HCT116 (cell line): Measurements from ENCODE around the gene PML.

Source experiments
- EZH2phosphoT487 ChIP-seq: fragments of 200-600 bp; IDR thresholded peaks from 2 replicates; pipeline ENCODE4 v1.6.1; 2018; ENCODE audit warnings: antibody characterized with exemption, borderline replicate concordance
- POLR2A ChIP-seq: IDR thresholded peaks from 2 replicates; pipeline ENCODE4 v1.7.0; 2011; ENCODE audit warnings: borderline replicate concordance; ENCODE audit not compliant: insufficient read depth, insufficient read length; ENCODE audit errors: extremely low read depth
- SIN3A ChIP-seq: IDR thresholded peaks from 2 replicates; pipeline ENCODE4 v1.6.1; 2012; ENCODE audit warnings: low read depth
- TCF7L2 ChIP-seq: IDR thresholded peaks from 2 replicates; pipeline ENCODE4 v1.7.0; 2011; ENCODE audit warnings: borderline replicate concordance, inconsistent platforms; ENCODE audit not compliant: insufficient read depth, insufficient read length; ENCODE audit errors: extremely low read depth
- YY1 ChIP-seq: IDR thresholded peaks from 2 replicates; pipeline ENCODE4 v1.6.1; 2011; ENCODE audit warnings: low read length, low read depth, moderate library complexity, mild to moderate bottlenecking; ENCODE audit not compliant: insufficient replicate concordance; ENCODE audit errors: extremely low read depth
- TF ChIP-seq, protein P1 (sequence below), 3 experiments: fragments of 200-600 bp in 1 of 3; sonication (generic) in 1 of 3; IDR thresholded peaks in 2 of 3; conservative IDR thresholded peaks in 1 of 3; 2 replicates each; pipeline ENCODE4 v1.5.1; 2012 to 2017; ENCODE audit warnings: low read depth in 2 of 3, low read length in 2 of 3, antibody characterized with exemption in 1 of 3, borderline replicate concordance in 1 of 3, control low read depth in 1 of 3, mild to moderate bottlenecking in 1 of 3, mixed read lengths in 1 of 3, mixed run types in 1 of 3, moderate library complexity in 1 of 3; ENCODE audit not compliant: insufficient read depth in 1 of 3
- TF ChIP-seq, protein P2 (sequence below): IDR thresholded peaks from 2 replicates; pipeline ENCODE4 v1.6.1; 2012; ENCODE audit warnings: low read depth

DNA sequence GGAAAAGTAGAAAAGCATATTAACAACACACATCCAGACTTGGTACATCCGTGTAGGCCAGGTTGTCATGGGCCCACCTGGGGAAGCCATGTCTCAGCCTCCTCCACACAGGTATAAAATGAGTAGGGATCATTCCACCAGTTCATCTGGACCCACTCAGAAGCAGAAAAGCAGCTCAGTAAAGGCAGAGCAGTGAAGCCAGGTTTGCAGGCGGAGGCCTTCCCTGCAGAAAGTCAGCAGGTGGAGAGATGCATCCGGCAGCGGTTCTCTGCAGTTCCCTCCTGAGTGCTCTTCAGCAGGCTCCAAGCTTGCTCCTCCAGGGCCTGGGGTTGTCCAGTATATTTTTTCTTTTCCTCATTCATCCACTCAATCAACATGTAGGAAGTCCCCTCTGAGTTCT lies 46.1 kb upstream of the PML start:
- TF ChIP-seq TCF7L2, result no peak
- TF ChIP-seq, protein P1, sequence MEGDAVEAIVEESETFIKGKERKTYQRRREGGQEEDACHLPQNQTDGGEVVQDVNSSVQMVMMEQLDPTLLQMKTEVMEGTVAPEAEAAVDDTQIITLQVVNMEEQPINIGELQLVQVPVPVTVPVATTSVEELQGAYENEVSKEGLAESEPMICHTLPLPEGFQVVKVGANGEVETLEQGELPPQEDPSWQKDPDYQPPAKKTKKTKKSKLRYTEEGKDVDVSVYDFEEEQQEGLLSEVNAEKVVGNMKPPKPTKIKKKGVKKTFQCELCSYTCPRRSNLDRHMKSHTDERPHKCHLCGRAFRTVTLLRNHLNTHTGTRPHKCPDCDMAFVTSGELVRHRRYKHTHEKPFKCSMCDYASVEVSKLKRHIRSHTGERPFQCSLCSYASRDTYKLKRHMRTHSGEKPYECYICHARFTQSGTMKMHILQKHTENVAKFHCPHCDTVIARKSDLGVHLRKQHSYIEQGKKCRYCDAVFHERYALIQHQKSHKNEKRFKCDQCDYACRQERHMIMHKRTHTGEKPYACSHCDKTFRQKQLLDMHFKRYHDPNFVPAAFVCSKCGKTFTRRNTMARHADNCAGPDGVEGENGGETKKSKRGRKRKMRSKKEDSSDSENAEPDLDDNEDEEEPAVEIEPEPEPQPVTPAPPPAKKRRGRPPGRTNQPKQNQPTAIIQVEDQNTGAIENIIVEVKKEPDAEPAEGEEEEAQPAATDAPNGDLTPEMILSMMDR (IDR thresholded peaks at IDR 0.05 in 2 of 3, conservative IDR thresholded peaks at IDR 0.05 in 1 of 3; ENCODE audit: borderline replicate concordance in 1 of 3, insufficient read depth in 1 of 3, low read depth in 2 of 3, low read length in 2 of 3), result no peak
- no peak for TF ChIP-seq SIN3A
- no peak for TF ChIP-seq YY1
- TF ChIP-seq EZH2phosphoT487, result no peak
- no peak for TF ChIP-seq POLR2A
- TF ChIP-seq, protein P2, sequence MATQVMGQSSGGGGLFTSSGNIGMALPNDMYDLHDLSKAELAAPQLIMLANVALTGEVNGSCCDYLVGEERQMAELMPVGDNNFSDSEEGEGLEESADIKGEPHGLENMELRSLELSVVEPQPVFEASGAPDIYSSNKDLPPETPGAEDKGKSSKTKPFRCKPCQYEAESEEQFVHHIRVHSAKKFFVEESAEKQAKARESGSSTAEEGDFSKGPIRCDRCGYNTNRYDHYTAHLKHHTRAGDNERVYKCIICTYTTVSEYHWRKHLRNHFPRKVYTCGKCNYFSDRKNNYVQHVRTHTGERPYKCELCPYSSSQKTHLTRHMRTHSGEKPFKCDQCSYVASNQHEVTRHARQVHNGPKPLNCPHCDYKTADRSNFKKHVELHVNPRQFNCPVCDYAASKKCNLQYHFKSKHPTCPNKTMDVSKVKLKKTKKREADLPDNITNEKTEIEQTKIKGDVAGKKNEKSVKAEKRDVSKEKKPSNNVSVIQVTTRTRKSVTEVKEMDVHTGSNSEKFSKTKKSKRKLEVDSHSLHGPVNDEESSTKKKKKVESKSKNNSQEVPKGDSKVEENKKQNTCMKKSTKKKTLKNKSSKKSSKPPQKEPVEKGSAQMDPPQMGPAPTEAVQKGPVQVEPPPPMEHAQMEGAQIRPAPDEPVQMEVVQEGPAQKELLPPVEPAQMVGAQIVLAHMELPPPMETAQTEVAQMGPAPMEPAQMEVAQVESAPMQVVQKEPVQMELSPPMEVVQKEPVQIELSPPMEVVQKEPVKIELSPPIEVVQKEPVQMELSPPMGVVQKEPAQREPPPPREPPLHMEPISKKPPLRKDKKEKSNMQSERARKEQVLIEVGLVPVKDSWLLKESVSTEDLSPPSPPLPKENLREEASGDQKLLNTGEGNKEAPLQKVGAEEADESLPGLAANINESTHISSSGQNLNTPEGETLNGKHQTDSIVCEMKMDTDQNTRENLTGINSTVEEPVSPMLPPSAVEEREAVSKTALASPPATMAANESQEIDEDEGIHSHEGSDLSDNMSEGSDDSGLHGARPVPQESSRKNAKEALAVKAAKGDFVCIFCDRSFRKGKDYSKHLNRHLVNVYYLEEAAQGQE, result no peak
